ENCODE measurements around the gene ATP6V1D. TPM values are rescaled to one million over a fixed set of nuclear protein-coding genes. Genes with fewer than 3 reads are reported as not detected.
"Not testable (repeated sequence)": the region's sequence is repeated elsewhere in the genome, so short reads cannot be mapped to it uniquely, and the experiment has no call there.

Gene ATP6V1D
- total RNA-seq, 2 donors from 2014 or later = 39.7 to 40.9 TPM

- H3K36me3 ChIP-seq (replicated peaks in 1 of 2; ENCODE audit: insufficient read depth in 1 of 2, low read depth in 2 of 2) = peaks cover 16 to 20% of the 10 kb centered on the region in 2 donors
- no peaks in the 10 kb centered on the region for H3K27me3 ChIP-seq
- H3K4me3 ChIP-seq = no peak overlapping the region
- peaks cover 3% of the 10 kb centered on the region for H3K4me1 ChIP-seq
- intact Hi-C loops (cut with DNase I) = no loop called here
- ATAC-seq (no peak), DNase-seq (no peak)
- no peak overlapping the region for H3K27ac ChIP-seq
- TF ChIP-seq, protein P1, sequence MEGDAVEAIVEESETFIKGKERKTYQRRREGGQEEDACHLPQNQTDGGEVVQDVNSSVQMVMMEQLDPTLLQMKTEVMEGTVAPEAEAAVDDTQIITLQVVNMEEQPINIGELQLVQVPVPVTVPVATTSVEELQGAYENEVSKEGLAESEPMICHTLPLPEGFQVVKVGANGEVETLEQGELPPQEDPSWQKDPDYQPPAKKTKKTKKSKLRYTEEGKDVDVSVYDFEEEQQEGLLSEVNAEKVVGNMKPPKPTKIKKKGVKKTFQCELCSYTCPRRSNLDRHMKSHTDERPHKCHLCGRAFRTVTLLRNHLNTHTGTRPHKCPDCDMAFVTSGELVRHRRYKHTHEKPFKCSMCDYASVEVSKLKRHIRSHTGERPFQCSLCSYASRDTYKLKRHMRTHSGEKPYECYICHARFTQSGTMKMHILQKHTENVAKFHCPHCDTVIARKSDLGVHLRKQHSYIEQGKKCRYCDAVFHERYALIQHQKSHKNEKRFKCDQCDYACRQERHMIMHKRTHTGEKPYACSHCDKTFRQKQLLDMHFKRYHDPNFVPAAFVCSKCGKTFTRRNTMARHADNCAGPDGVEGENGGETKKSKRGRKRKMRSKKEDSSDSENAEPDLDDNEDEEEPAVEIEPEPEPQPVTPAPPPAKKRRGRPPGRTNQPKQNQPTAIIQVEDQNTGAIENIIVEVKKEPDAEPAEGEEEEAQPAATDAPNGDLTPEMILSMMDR (IDR thresholded peaks at IDR 0.05) = no peak
- TF ChIP-seq POLR2A (IDR thresholded peaks at IDR 0.05) = no peak
- WGBS, 2 donors = 86 to 88% methylated on average over 5 of the region's 5 CpGs
- H3K9me3 ChIP-seq = no peaks in the 10 kb centered on the region
Measured at GRCh38 chr14:67352055-67352454, 7.5 kb downstream of the ATP6V1D start.

DNA sequence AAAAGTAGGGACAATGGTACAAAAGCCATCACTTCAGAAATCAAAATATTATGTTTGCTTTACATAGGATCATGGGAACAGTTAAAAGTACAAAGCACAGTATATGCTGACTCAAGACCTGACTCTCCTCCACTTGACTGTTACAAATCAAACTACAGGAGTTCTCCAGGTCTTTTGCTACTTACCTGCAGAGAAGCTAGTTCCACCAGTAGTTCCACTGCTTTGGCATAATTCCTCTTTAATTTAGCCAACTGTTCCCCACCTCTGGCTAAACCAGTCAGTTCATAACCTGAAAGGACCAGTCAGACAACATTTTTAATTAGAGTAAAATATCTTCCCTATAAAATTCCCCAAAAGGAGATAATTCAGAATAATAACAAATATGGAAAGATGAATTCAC lies 14.0 kb downstream of the ATP6V1D start:
- H3K36me3 ChIP-seq (replicated peaks in 1 of 2; ENCODE audit: insufficient read depth in 1 of 2, low read depth in 2 of 2) = peaks cover 16 to 23% of the 10 kb centered on the region in 2 donors
- intact Hi-C loops (cut with DNase I) = no loop called here
- no peaks in the 10 kb centered on the region for H3K9me3 ChIP-seq
- DNase-seq (no peak), ATAC-seq (no peak)
- H3K27me3 ChIP-seq = no peaks in the 10 kb centered on the region
- TF ChIP-seq POLR2A (IDR thresholded peaks at IDR 0.05) = no peak
- TF ChIP-seq, protein P1 (IDR thresholded peaks at IDR 0.05) = no peak
- H3K4me1 ChIP-seq = no peaks in the 10 kb centered on the region
- no peak overlapping the region for H3K4me3 ChIP-seq
- H3K27ac ChIP-seq = no peak overlapping the region

DNA sequence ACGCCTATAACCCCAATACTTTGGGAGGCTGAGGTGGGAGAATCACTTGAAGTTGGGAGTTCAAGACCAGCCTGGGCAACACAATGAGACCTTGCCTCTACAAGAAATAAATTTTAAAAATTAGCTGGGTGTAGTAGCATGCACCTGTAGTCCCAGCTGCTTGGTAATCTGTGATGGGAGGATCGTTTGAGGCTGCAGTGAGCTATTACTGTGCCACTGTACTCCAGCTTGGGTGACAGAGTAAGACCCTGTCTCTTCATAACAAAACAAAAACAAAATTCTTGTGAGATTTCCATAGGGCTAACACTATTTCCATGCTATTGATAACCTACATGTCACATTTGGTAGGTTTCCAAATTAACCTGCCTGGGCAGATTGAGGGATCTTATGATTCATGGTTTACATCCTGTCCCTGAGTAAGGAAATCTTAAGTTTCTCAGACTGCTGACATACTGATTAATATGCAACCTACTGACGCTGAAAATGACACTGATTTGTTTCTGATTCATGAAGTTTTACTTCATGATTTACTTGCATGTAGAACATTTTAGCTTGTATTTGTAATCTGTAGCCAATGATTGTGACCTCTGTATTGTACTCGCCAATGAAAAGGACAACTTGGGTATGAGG lies 15.9 kb downstream of the ATP6V1D start:
- no peaks in the 10 kb centered on the region for H3K4me1 ChIP-seq
- H3K27me3 ChIP-seq = no peaks in the 10 kb centered on the region
- WGBS, 2 donors = 84 to 86% methylated on average over 4 of the region's 4 CpGs
- no peak overlapping the region for H3K4me3 ChIP-seq
- no peak overlapping the region for H3K27ac ChIP-seq
- H3K9me3 ChIP-seq = no peaks in the 10 kb centered on the region
- H3K36me3 ChIP-seq (replicated peaks in 1 of 2; ENCODE audit: insufficient read depth in 1 of 2, low read depth in 2 of 2) = peaks cover 12% of the 10 kb centered on the region in 2 donors
- DNase-seq (no peak), ATAC-seq (no peak)
- intact Hi-C loops (cut with DNase I) = no loop called here
- no peak for TF ChIP-seq POLR2A (IDR thresholded peaks at IDR 0.05)
- TF ChIP-seq, protein P1 (IDR thresholded peaks at IDR 0.05) = no peak

DNA sequence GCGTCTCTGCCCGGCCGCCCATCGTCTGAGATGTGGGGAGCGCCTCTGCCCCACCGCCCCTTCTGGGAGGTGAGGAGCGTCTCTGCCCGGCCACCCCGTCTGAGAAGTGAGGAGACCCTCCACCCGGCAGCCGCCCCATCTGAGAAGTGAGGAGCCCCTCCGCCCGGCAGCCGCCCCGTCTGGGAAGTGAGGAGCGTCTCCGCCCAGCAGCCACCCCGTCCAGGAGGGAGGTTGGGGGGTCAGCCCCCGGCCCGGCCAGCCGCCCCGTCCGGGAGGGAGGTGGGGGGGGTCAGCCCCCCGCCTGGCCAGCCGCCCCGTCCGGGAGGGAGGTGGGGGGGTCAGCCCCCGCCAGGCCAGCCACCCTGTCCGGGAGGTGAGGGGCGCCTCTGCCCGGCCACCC lies 18.4 kb downstream of the ATP6V1D start:
- WGBS, 2 donors = 96% methylated on average over 20 of the region's 31 CpGs; no CpG with 5 or more reads in 1 of the 2 donors
- ATAC-seq; H3K27ac ChIP-seq; H3K4me3 ChIP-seq; H3K4me1 ChIP-seq; H3K27me3 ChIP-seq; DNase-seq; intact Hi-C loops (cut with DNase I); H3K9me3 ChIP-seq: not testable (repeated sequence)
- peaks cover 8 to 19% of the 10 kb centered on the region in 2 donors for H3K36me3 ChIP-seq (replicated peaks in 1 of 2; ENCODE audit: insufficient read depth in 1 of 2, low read depth in 2 of 2)

- TF ChIP-seq, protein P1 (IDR thresholded peaks at IDR 0.05) = peak in 3 of 7 experiments; percentile 17 to 23 (median 18)
- no peak for TF ChIP-seq POLR2A (IDR thresholded peaks at IDR 0.05)
- Histone ChIP-seq H3K9me3 (no peaks in the 10 kb centered on the region), H3K27me3 (no peaks in the 10 kb centered on the region), H3K4me3 (no peak overlapping the region), H3K27ac (no peak overlapping the region), H3K4me1 (no peaks in the 10 kb centered on the region), H3K36me3 (replicated peaks in 1 of 2; ENCODE audit: insufficient read depth in 1 of 2, low read depth in 2 of 2) (peaks cover 8 to 28% of the 10 kb centered on the region in 2 donors)
- intact Hi-C loops (cut with DNase I) = no loop called here
- 95% methylated on average over 2 of the region's 2 CpGs for WGBS, 2 donors
- no peak for ATAC-seq
- DNase-seq = no peak
Measured at GRCh38 chr14:67335781-67336180, 23.8 kb downstream of the ATP6V1D start.
